SIG-M5 (cell line): ENCODE measurements around the gene VSTM4.

Experiments
- DNase-seq: peaks from one replicate; lab custom pipeline; 2025; lab: John Stamatoyannopoulos, UW

The VSTM4 gene

DNA sequence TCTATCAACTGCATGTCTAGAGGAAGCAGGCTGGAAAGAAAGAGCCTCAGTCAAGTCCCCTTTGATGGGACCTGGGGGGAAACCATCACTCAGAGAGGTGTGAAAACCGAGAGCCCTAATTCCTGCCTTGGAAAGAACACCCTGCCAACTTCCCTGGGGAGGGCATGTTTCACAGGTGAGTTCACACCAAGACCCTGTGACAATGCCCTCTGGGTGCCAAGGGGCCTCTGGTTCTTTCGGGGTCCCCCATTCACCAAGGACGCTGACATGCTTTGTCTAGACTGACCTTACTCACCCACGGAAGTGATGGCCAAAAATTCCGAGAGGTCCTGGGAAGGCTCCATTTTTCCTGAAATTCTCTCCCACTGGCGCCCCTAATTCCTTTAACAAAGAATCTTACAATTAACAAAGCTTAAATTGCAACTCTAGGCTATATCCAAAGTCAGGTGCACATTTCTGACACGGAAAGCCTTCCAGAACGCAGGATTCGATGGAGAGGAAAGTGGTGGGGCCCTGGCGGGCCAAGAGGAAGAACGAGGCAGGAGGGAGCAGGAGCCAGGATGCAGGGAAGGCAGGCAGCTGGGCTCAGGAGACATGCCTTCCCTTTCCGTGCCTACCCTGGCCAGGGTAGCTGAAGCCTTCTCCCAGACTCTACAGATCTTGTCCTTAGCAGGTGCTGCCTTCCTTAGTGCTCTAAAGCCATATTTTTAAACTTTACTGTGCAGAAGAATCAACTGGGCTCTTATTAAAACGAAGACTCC, 23.7 kb downstream of the VSTM4 start:
- no peak for DNase-seq

DNA sequence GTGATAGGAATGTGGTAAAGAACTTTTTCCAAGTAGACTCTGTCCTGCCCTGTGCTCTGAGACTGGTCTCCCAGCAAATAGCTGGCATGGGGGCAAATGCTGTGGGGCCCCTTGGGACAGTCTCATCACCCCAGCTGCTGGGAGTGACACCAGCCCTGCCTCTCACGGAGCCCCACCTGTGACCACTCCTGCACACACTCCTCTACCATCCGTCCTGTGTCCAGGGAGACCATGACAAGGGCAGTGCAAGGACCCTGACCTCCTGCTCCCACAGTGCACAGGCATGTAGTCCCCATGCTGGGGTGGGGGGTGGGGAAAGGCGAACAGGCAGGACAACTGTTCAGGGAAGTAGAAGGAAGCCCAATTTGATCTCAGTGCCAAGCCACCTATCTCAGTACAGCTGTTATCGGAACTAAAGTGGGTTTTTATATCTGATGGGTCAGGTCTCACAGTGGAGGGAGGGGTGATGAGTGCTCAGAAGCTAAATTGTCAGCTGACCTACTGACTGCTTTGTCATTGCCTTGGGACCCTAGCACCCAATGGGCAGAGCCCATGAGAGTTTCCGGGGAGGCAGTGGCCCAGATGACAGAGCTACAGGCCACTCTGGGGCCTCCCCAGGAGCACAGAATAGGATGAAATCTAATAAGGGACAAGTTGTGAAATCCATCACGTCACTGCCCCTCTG, 24.5 kb downstream of the VSTM4 start:
- no peak for DNase-seq

DNA sequence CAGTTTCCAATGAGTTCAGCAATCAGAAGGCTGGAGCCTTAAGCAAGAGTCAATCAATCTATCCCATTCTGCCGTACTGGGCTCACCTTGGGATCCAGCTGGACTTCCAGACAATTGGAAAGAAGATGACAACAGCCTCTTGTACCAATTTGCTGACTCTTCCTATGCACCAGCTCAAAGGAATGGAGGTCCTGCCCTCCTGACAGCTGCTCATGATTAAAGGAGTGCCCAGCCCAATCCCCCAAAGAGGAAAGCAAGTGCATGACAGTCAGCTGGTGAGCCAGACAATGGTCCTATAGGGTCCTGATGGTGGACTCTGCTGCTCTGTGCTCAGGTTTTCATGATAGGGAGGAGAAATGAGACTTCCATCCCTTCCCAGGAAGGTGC, 25.1 kb downstream of the VSTM4 start:
- DNase-seq = no peak

DNA sequence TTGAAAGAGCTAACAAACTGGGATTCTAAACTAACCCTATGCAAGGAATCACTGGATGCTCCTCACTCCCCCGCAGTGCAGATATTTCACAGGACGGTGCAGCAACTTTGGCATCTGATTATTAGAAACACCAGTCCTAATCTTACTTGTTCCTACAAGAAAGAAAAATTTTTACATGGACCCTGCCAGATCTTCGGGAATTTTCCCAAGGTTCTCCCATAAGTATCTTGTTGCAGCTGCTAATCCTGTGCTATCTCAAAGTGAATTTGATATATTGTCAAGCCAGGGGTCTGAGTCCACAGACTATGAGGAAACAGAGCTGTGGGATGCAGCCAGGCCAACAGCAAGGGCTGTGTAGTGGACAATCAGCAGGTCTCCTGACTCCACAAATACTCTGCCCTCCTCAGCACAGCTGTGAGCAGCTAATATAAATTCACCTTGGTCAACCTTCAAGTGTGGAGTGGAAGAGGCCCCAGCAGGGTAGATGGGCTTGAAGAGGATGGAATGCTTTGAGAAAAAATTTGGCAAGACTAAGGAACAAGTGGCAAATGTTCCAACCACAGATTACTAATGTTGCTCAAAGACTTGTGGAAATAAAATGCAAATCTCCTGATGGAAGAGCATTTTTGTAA, 25.6 kb downstream of the VSTM4 start:
- DNase-seq = no peak

DNA sequence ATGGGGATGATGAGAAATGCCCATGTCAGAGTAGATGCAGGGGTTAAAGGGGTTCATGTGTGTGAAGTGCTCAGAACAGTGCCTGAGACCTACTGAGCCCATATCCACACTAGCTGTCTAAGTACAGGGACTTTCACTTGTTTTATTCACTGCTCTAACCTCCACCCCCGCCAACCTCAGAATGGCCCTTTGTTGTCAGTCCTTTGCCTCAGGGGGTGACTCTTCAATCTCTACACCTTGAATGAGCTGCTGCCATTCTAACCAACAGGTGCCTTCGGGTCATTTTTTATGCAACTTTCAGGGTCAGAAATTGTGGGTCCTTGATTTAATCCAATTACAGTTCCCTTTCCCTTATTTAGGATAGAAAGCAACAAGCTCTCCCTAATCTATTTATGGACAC, 26.2 kb downstream of the VSTM4 start:
- no peak for DNase-seq

DNA sequence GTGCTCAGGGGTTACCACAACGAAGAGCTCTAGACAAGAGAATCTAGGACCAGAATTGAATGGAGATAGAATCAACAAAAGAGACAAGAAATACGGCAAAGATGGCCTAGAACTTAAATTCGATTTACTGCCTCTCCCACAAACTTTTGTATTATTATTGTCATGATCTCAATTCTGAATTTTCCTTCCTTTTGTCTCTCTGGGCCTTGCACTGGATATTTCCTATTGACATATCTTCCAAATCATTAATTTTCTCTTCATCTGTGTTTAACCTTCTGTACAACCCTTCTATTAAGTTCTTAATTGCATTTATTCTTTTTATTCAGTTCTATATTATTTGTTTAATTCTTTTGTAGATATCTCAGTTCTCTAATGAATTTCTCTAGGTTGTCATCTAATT, 28.4 kb downstream of the VSTM4 start:
- no peak for DNase-seq

DNA sequence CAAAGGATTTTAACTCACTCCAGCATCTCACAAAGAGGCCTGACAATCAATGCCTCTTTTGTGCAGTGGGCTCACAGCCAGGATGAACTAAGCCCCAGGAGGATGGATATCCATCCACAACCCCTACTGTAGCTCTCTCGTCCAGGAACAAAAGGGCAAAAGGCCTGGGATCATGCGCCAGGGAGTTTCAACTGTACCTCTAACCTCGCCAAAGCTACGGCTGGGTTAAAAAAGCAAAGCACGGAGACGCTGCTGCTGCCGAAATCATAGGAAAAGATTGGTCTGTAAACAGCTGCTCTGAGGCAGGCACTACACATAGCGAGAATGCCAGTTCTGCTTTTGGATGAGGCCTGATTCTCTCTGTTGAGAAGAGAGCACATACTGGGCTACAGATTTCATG, 32.1 kb downstream of the VSTM4 start:
- DNase-seq = no peak

DNA sequence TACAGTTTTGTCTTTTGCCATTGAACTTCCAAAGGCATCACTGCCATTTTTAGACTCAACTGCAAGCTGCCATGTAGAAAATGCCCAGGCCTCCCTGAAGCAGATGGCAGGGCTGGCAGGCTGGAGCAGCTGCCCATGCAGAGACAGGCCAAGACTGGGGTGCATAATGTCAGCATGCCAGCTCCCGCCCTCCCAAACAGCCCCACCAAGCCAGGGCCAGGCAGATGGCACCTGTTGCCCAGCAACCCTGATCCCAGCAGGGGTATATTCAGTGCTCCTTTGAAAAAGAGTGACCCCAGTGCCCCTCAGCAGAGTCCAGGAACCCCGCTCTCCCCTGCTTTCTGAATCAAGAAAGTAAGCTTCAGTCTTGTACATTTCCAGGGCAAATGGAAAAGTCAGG, 32.6 kb downstream of the VSTM4 start:
- no peak for DNase-seq

DNA sequence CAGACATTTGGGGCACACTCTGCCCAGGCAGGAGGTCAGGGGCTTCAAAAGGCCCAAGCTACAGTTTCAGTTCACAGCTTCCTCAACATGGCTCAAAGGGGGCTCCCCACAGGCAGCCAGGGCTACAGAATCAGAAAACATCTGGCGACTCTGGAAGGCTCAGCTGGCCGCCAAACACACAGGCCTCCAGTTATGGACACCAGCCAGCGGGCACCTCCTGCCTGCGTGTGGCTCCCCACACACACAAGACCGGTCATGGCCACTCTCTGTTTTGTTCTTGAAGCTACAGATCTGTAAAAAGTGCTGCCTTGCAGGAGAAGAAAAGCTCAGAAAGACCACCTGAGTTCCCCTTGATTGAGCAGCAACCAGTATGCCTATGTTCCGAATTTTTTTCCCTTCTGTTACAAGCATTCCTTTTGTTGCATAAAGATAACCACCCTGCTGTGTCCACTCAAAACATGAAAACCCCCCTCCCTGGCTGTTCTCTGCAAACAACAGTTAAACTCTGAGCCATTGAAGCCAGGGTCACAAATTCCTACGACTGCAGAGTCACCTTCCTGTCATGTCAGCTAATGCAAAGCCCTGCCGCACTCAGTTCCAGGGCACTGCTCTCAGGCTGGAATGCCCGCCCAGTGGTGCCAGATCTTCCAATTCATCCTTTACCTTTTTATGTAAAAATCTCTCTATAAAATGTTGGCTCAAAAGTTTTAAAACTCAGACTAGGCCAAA, 33.6 kb downstream of the VSTM4 start:
- no peak for DNase-seq

DNA sequence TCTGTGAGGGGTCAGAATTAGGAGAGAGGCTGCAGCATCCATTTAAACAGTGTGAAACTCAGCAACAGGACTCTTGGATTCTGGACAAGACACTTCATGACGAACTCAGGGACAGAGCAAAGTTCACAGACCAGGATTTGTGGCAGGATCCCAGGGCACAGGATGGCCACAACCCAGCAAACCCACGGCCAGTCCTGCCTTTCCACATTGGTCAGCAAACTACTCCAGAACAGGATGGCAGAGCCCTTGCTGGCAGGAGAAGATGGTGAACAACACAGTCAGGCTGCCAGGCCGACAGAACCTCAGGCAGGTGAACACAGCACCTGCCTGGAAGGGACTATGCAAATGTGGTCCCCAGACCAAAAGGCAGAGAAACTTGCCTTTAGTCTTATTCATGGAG, 34.4 kb downstream of the VSTM4 start:
- no peak for DNase-seq

DNA sequence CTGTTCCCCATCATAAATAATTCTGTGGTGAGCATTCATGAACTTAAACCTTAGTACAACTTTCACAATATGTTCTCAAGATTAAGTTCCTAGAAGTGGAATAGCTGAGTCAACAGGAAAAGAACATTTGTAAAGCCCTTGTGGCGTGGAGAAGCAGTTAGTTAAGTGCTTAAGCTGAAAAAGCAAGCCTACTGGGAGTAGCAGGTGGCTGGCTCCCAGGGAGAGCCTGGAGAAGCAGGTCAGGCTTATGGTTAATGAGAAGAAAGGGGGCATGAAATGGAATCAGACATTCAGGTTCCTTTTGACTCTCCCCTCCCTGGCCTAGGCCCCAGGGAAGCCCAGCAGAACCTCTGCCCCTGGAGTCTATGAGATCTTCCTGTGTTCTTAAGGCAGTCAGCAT, 35.3 kb downstream of the VSTM4 start:
- no peak for DNase-seq

DNA sequence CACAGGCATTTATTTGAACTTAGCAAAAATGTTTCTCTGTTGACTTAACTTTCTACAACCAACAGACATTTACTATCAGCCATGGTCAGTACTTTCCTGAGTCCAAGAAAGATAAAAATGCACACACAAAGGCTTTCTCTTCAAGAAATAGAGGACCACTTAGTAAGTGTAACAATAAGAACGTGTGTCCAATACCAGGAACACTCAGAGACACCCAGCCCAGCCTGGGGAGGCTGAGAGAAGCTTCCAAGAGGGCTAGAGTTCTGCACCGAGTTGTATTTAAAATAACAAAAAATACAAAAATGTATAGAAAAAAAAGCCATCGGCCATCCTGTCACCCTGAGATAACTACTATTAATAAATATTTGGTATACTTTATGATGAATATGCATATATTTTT, 35.8 kb downstream of the VSTM4 start:
- no peak for DNase-seq

DNA sequence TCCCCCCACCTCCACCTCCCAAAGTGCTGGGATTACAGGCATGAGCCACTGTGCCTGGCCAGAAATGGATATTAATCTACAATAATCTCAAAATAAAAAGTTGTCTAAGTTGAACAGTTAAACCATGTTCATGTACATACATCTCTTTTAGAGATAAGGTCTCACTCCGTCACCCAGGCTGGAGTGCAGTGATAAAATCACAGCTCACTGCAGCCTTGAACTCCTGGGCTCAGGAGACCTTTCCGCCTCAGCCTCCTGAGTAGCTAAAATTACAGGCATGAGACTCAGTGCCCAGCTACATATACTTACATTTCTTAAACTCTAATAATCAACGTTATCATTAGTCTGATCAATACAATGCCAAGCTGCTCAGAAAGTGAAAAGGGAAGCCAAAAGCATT, 36.2 kb downstream of the VSTM4 start:
- no peak for DNase-seq

DNA sequence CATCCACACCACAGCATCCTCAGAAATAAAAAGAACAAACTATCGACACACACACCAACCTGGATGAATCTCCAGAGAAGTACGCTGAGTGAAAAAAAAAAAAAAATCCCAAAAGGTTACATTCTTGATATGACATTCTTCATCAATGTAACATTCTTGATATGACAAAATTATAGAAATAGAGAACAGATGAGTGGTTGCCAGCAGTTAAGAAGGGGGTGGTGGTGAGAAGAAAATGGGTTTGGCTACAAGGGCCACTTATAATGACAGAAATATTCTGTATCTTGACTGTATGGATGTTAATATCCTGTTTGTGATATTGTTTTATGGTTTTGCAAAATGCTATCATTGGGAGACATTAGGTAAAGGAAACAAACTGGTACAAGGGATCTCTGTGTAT, 36.9 kb downstream of the VSTM4 start:
- DNase-seq = no peak

DNA sequence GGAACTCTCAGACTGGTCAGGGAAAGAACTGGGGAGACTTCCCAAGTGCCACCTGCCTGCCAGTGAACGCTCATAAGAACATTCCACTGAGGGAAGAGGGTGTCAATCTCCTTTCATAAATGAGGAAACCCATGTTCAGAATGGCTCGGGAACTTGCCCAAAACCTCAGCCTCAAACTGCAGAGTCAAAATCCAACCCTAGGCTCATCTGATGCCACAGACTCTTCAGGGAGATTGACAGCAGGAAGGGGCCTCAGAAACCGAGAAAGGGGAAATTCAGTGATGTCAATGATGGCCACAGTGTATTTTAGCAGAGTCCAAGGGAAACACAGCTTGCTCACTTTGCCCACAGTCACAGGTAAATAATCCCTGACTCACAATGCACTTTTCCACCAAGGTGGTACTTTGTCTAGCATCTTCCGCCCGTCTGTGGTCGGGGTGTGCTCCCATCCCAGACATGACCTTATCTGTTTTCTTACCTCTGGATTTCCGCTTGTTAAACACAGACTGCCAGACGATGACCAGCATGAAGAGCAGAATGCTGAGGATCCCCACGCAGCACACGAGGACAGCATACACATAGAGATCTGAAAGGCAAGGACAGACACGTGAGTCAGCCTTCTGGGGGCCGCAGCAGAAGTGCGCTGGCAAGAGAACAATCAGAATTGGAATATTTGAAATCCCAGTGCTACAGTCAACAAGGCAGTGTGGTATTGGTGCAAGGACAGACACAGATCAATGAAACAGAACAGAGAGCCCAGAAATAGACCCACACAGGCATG, 38.4 kb downstream of the VSTM4 start:
- no peak for DNase-seq

DNA sequence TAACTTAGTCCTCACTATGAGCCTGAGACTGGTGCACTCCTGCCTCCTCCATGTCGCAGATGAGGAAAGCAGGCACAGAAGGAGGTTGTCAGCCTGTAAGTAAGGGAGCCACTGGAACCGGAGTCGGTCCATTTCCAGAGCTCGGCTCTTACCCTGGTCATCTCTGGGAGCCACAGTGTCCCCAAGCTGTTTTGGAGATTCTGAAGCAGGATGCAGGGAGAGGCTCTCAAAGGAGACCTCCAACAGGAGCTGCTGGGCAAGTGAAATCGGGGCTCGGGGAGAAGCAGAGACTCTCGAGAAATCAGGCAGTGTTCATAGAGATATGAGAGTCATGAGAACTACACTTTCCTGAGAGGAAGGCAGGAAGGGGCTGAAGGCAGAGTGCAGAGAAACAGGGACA, 39.0 kb downstream of the VSTM4 start:
- DNase-seq = no peak

DNA sequence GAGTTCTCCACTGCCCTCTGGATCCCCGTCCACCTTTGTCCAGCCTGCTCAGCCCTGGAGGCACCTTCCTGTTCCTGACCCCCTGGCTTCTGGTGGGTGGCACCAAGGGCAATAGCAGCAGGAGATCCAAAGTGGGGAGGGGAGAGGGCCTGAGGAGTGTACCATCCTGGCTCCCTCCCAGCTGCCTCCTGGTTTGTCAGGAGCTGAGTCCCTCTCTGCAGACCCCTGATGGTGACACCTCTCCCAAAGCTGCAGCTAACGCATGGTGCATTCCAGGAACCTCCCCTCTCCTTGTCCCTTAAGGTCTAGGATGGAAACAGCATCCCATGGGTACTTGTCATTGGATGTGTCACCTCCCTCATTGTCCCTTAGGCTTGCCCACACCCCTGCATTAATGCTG, 39.6 kb downstream of the VSTM4 start:
- DNase-seq = no peak

DNA sequence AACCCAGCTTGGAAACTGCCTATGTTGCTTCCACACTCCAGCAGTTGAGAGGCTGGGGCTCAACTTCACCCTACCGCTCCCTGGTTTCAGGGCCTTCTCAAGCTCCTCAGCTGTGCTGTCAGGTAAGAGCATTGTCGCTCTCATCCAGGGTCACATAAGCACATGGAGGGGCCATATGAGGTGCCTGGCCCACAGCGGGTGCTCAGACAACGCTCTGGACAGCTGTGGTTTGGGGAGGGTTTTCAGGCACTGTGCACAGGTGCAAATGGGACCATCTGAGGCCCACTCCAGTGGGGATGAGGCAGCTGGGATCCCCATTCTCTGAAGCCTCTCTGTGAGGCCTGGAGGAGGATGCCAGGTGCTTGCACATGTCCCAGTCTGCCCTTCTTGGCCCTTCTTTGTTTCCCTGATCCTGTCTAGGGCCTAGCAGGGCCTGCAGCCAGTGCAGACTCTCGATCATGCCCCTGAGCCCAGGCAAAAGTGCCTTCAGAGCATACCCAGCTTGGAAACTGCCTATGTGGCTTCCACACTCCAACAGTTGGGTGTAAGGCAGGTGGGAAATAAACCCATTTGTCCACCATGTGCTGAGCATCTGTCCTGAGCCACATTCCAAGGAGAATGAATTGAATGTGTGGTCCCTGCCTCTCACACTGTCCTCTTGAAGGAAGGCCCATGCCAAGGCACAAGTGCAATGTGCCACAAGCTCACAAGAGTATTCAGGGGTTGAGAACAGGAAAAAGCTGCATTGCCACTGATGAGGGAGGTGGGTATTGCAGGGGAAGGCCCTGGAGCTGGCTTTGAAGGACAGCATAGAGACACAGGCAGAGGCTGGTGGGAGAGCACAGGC, 40.3 kb downstream of the VSTM4 start:
- no peak for DNase-seq

DNA sequence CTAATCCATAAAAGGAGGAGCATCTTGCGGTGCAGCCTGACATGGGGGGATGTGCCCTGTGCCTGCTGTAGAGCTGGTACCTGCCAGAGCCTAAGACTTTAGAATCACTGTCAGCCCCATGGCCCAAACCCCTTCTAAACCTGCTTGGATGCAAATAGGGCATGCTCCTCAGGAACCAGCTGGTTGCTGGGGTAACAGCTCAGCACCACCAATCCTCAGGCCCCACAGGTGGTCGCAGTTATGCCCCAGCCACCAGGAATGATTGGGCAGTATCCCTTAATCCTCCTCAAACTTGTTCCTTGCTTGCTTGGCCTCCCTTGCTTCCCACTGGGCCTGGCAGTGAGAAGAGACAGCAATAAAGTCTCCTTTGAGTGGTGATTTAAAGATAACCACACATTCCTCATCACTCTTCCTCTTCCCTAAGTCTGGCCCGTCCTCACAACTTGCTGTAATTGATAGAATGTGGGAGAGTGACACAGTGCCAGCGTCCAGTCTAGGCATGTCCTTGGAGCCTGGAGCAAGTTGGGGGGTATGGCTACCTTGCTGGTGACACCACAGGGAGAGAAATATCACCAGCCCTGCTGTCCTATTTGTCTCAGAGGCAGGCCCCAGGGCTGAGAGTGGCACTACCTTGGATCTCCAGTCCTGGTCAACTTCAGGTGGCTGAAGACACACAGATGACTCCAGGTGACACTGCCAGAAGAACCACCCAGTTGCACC, 43.0 kb downstream of the VSTM4 start:
- no peak for DNase-seq

DNA sequence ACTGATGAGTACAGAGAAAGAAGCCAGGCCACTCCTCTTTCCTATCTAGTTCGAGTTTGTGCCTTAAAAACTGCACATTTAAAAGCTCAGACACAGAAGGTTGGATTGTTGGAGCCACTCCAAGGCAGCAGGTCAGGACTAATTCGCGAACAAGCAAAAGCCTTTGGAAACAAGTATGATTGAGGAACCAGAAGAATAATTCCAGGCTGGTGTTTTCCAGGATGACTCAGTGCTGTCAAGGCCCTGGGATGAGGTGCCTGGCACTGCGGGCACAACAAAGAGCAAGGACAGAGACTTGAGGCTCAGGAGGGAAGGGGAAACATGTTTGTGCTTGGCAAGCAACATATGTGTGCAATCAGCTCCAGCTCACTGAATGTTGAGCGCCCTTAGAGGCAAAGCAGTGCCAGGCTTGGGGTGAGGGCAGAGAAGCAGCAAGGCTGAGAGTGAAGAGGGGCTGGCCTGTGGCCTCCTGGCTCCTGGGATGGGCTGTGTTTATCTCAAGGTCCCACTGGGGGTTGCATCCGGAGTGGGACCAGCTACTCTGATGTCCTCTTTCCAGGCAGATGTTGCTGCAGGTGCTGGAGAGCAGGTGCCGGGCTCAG, 44.1 kb downstream of the VSTM4 start:
- no peak for DNase-seq
